ENCODE results near the gene PAK6.

- TF ChIP-seq CTCF (conservative IDR thresholded peaks at IDR 0.05; ENCODE audit: low read depth in 2 of 2) (no peak), POLR2AphosphoS5 (IDR thresholded peaks at IDR 0.05; ENCODE audit: low read depth) (no peak)
Observed at GRCh38 chr15:40233727-40234577, 4.9 kb upstream of the PAK6 start.

Data from GM23338 (cell line).